Measurements from ENCODE around the gene ZNF500. TPM values are rescaled to one million over a fixed set of nuclear protein-coding genes. Genes with fewer than 3 reads are reported as not detected.

ZNF500 gene
- total RNA-seq, 1 experiment from 2014 or later = 20.1 TPM

DNA sequence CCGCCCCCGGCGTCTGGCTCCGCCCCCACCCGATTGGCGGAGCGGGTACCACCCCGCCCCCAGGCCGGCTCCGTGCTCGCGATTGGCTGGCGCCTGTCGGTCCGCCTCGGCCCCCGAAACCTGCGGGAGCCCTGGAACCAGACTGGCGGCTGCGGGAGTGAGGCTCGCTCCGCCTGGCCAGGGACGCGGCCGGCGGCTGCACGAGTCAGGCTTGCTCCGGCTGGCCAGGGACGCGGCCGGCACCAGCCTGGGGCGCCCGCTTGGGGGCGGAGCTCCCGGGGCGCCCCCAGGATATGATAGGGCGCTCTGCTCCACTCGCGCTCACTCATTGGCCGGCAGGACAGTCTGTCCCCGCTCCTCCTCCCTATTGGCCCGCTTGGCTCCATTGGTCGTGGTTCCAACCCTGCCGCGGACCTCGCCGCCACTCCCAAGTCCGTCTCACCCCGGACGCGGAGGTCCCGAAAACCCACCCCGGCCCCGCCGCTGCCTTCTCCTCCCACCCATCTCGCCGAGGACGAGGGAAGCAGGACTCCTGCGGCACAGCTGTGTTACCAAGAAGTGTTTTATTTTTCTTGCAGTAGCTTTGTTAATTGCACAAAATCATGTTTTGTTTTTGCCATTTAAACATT lies 35.8 kb upstream of the ZNF500 start (continued):
- TF ChIP-seq, protein P1, sequence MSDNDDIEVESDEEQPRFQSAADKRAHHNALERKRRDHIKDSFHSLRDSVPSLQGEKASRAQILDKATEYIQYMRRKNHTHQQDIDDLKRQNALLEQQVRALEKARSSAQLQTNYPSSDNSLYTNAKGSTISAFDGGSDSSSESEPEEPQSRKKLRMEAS (IDR thresholded peaks at IDR 0.05) = no peak

DNA sequence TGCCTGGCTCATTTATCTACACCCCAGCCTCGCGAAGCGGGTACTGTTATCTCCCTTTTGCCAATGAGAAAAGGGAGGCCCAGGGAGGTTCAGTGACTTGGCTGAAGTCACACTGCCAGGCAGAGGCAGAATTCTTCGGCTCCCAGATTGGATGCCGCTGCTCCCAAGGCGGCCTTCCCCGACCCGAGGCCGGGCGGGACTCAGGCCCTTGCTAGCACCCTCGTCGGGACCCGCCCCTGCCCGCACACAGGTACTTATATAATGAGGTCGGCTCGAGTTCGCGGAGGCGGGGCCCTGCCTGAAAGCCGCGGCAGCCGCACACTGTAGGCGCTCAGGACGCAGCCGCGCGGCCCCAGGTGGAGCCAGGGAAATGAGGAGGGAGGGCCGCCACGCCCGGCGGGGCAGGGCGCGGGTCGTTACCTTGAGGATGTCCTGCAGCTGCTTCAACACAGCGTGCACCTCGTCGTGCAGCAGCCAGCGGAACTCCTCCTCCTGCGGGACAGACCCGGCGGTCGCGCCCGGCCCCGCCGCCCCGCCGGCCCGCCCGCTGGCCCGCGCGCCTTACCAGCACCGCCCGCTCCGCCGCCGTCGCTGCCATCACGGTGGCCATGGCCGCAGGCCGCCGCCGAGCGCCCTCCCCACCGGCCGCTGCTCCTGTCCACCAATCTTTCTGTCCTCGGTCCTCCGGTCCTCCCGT lies 35.1 kb upstream of the ZNF500 start, which contains the start of gene ROGDI:
Gene ROGDI, minus strand, starts transcription at position 672 of the 697 bp plus-strand sequence. Its CDS starts 62 bp downstream, at position 610.
- intact Hi-C loops (cut with micrococcal nuclease) = loop anchor here (1.0 kb wide), 1 partner anchor 68 kb away; the partner anchor contains the start of genes ANKS3 and DNAAF8
- H4K20me1 ChIP-seq (ENCODE audit: insufficient read depth) = no peaks in the 10 kb centered on the region
- POLR2A ChIA-PET = interaction anchor here (1.5 to 1.6 kb wide), 2 partner anchors 68 to 143 kb away, joined by 5 to 6 read pairs; partner anchors contain the start of genes ANKS3 and DNAAF8
- no TSS peak for BruUV-seq (replicated peaks)
- CTCF ChIA-PET = interaction anchor here (1.0 kb wide), 1 partner anchor 241 kb away, joined by 3 read pairs; no protein-coding TSS in a partner anchor
- peak within 1 kb of the TSS; percentile 89 for H3K27ac ChIP-seq (ENCODE audit: low read depth, low read length)
- TF ChIP-seq RAD21 (IDR thresholded peaks at IDR 0.05; ENCODE audit: low read depth) = no peak
- peak; percentile 19 for TF ChIP-seq POLR2A (IDR thresholded peaks at IDR 0.05; ENCODE audit: borderline replicate concordance, extremely low read depth, insufficient read depth, insufficient read length)
- no peak for TF ChIP-seq TCF7L2 (IDR thresholded peaks at IDR 0.05; ENCODE audit: borderline replicate concordance, extremely low read depth, insufficient read depth, insufficient read length)
- TF ChIP-seq SP1 (IDR thresholded peaks at IDR 0.05; ENCODE audit: low read depth) = no peak
- TF ChIP-seq, protein P2, sequence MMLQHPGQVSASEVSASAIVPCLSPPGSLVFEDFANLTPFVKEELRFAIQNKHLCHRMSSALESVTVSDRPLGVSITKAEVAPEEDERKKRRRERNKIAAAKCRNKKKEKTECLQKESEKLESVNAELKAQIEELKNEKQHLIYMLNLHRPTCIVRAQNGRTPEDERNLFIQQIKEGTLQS (IDR thresholded peaks at IDR 0.05) = no peak
- TF ChIP-seq ELF1 (IDR thresholded peaks at IDR 0.05; ENCODE audit: borderline replicate concordance, low read depth) = no peak
- TF ChIP-seq EGR1 (IDR thresholded peaks at IDR 0.05; ENCODE audit: low read depth) = no peak
- peak; percentile 66 for TF ChIP-seq POLR2AphosphoS5 (IDR thresholded peaks at IDR 0.05; ENCODE audit: low read depth, low read length)
- TF ChIP-seq, protein P1 (IDR thresholded peaks at IDR 0.05) = no peak; the same call in 1 of the 2 replicates
- peak; percentile 28 for TF ChIP-seq YY1 (IDR thresholded peaks at IDR 0.05; ENCODE audit: extremely low read depth, insufficient replicate concordance, low read depth, low read length)
- H3K9me3 ChIP-seq (ENCODE audit: control insufficient read depth in 1 of 2, insufficient read depth in 1 of 2, low read depth in 1 of 2, low read length in 2 of 2) = no peaks in the 10 kb centered on the region
- ATAC-seq = peak; percentile 76
- H3K27me3 ChIP-seq (ENCODE audit: insufficient read depth, low read length) = no peaks in the 10 kb centered on the region
- H3K9me2 ChIP-seq (ENCODE audit: insufficient read depth) = no peaks in the 10 kb centered on the region
- H3K36me3 ChIP-seq (ENCODE audit: control insufficient read depth in 1 of 2, insufficient read depth in 2 of 2, low read length in 2 of 2) = peaks cover 3 to 7% of the 10 kb centered on the region in 2 experiments; a peak in 2 of 4 replicates
- H3K79me2 ChIP-seq (ENCODE audit: insufficient read depth, low read length) = no peaks in the 10 kb centered on the region
- H3K4me3 ChIP-seq (replicated peaks in 1 of 2; ENCODE audit: low read depth in 1 of 2, low read length in 2 of 2) = peak within 1 kb of the TSS; percentile 60 to 62
- DNase-seq (ENCODE audit: low read depth, low spot score) = peak; percentile 64
- H2AFZ ChIP-seq (ENCODE audit: low read depth, low read length, poor library complexity, severe bottlenecking) = peak within 1 kb of the TSS; percentile 66
- peak within 1 kb of the TSS; percentile 97 for H3K4me2 ChIP-seq (ENCODE audit: low read length)
- H3K9ac ChIP-seq (ENCODE audit: low read length) = peak within 1 kb of the TSS; percentile 76
- H3K4me1 ChIP-seq (ENCODE audit: control insufficient read depth in 1 of 2, insufficient read depth in 2 of 2, low read length in 2 of 2) = peaks cover 13 to 20% of the 10 kb centered on the region in 2 experiments
- RAD21 ChIA-PET (ENCODE audit: low non-redundant PET in 1 of 2, low total read pairs in 2 of 2, uncharacterized antibody in 2 of 2, unreplicated experiment in 2 of 2) = interaction anchor here (1.2 to 1.5 kb wide), 2 partner anchors 33 to 35 kb away, joined by 3 read pairs; partner anchors contain the start of gene ZNF500 (in 1 of the 2)
